ENCODE results near the gene TCF7L2. TPM values are rescaled to one million over a fixed set of nuclear protein-coding genes. Genes with fewer than 3 reads are reported as not detected.

The TCF7L2 gene
- total and polyA plus RNA-seq, 9 donors: 21.1 to 41.7 (median 34.5) TPM

GRCh38 chr10:113207924-113208323 lies 257.9 kb downstream of the TCF7L2 start:
- DNase-seq: no peak
- intact Hi-C loops (cut with DNase I): no loop called here
- no peaks in the 10 kb centered on the region for H3K9me3 ChIP-seq
- H3K4me3 ChIP-seq: no peak overlapping the region
- no peaks in the 10 kb centered on the region for H3K4me1 ChIP-seq (ENCODE audit: insufficient read depth)
- WGBS, 3 donors: 93 to 100% (median 99%) methylated on average over 1 of the region's 1 CpG
- no peak for TF ChIP-seq EP300 (IDR thresholded peaks at IDR 0.05)
- TF ChIP-seq POLR2A (IDR thresholded peaks at IDR 0.05): no peak
- TF ChIP-seq, protein P1, sequence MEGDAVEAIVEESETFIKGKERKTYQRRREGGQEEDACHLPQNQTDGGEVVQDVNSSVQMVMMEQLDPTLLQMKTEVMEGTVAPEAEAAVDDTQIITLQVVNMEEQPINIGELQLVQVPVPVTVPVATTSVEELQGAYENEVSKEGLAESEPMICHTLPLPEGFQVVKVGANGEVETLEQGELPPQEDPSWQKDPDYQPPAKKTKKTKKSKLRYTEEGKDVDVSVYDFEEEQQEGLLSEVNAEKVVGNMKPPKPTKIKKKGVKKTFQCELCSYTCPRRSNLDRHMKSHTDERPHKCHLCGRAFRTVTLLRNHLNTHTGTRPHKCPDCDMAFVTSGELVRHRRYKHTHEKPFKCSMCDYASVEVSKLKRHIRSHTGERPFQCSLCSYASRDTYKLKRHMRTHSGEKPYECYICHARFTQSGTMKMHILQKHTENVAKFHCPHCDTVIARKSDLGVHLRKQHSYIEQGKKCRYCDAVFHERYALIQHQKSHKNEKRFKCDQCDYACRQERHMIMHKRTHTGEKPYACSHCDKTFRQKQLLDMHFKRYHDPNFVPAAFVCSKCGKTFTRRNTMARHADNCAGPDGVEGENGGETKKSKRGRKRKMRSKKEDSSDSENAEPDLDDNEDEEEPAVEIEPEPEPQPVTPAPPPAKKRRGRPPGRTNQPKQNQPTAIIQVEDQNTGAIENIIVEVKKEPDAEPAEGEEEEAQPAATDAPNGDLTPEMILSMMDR (IDR thresholded peaks at IDR 0.05): no peak
- H3K27ac ChIP-seq: no peak overlapping the region
- no peaks in the 10 kb centered on the region for H3K36me3 ChIP-seq
- no peaks in the 10 kb centered on the region for H3K27me3 ChIP-seq

DNA sequence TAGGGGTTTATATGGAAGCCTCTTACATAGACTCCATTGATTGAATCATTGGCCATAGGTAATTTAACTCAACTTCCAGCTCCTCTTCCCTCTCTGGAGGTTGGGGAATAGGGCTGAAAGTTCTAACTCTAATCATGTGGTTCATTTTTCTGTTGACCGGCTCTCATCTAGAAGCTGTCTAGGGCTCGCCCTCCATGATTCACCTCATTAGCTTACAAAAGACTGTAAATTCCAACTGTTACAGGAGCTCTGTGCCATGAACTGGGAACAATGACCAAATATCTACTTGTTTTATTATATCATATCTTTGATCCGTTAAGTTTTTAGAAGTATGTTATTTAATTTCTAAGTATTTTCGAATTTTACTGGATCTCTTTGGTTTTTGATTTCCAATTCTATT lies 263.0 kb downstream of the TCF7L2 start:
- Histone ChIP-seq H3K4me1 (ENCODE audit: insufficient read depth) (no peaks in the 10 kb centered on the region), H3K4me3 (no peak overlapping the region), H3K9me3 (no peaks in the 10 kb centered on the region), H3K27ac (no peak overlapping the region), H3K36me3 (no peaks in the 10 kb centered on the region), H3K27me3 (no peaks in the 10 kb centered on the region)
- 92 to 95% (median 94%) methylated on average over 4 of the region's 4 CpGs for WGBS, 3 donors
- TF ChIP-seq EP300 (IDR thresholded peaks at IDR 0.05) (no peak), POLR2A (IDR thresholded peaks at IDR 0.05) (no peak)
- TF ChIP-seq, protein P1 (IDR thresholded peaks at IDR 0.05): no peak
- DNase-seq: no peak
- intact Hi-C loops (cut with DNase I): no loop called here

DNA sequence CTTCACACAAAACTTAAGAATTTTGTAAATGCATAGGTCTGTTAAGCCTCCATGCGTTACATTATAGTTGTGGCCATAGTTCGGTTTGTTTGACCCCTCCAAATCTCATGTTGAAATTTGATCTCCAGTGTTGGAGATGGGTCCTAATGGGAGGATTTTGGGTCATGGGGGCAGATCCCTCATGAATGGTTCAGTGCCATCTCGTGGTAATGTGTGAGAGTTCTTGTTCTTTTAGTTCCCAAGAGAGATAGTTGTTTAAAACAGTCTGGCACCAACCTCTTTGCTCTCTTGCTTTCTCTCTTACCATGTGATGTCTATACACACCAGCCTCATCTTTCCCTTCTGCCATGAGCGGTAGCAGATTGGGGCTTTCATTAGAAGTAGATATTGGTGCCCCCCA lies 264.3 kb downstream of the TCF7L2 start:
- H3K9me3 ChIP-seq: no peaks in the 10 kb centered on the region

DNA sequence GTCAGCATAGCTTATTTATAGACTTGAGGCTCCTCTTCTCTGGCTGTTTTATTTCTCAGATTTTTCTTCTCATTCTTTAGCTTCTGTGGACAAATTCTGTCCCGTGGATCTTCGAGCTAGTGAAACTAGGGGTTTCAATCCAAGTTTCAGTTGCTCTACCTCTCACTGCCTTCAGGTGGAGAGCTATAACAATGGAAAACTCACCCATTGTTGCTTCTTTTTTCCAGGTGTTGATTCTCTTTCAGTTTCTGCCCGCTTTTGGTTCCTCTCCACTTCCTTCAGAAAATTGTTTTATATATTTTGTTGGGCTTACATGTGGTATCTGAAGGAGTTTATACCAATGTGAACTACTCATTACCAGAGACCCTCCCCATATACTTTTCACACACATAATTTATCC lies 266.1 kb downstream of the TCF7L2 start:
- no peaks in the 10 kb centered on the region for H3K36me3 ChIP-seq
- no peak for DNase-seq
- TF ChIP-seq POLR2A (IDR thresholded peaks at IDR 0.05) (no peak), EP300 (IDR thresholded peaks at IDR 0.05) (no peak)
- TF ChIP-seq, protein P1 (IDR thresholded peaks at IDR 0.05): no peak
- H3K4me1 ChIP-seq (ENCODE audit: insufficient read depth): no peaks in the 10 kb centered on the region
- H3K27me3 ChIP-seq: no peaks in the 10 kb centered on the region
- H3K4me3 ChIP-seq: no peak overlapping the region
- no peaks in the 10 kb centered on the region for H3K9me3 ChIP-seq
- no peak overlapping the region for H3K27ac ChIP-seq
- intact Hi-C loops (cut with DNase I): no loop called here
- WGBS, 3 donors: 46 to 51% (median 51%) methylated on average over 3 of the region's 3 CpGs

More for the DNA sequence above, 264.3 kb downstream of the TCF7L2 start:
- Histone ChIP-seq H3K27me3 (no peaks in the 10 kb centered on the region), H3K27ac (no peak overlapping the region), H3K4me1 (ENCODE audit: insufficient read depth) (no peaks in the 10 kb centered on the region), H3K36me3 (no peaks in the 10 kb centered on the region), H3K4me3 (no peak overlapping the region)
- TF ChIP-seq EP300 (IDR thresholded peaks at IDR 0.05) (no peak), POLR2A (IDR thresholded peaks at IDR 0.05) (no peak)
- TF ChIP-seq, protein P1 (IDR thresholded peaks at IDR 0.05): no peak
- intact Hi-C loops (cut with DNase I): no loop called here
- DNase-seq: no peak
- WGBS, 3 donors: 78 to 82% (median 79%) methylated on average over 4 of the region's 4 CpGs

All from ovary (tissue), 9 donors.